Activated CD4-positive, alpha-beta T cell treated with anti-CD3 and anti-CD28 coated beads for 24 hours (primary cell): ENCODE measurements around the gene VASP.

ENCODE experiments used
- DNase-seq, 2 donors: peaks; one replicate each; pipeline ENCODE4 v3.0.0-alpha.2; 2020; ENCODE audit warnings: low read depth in 2 of 2

The VASP gene

DNA sequence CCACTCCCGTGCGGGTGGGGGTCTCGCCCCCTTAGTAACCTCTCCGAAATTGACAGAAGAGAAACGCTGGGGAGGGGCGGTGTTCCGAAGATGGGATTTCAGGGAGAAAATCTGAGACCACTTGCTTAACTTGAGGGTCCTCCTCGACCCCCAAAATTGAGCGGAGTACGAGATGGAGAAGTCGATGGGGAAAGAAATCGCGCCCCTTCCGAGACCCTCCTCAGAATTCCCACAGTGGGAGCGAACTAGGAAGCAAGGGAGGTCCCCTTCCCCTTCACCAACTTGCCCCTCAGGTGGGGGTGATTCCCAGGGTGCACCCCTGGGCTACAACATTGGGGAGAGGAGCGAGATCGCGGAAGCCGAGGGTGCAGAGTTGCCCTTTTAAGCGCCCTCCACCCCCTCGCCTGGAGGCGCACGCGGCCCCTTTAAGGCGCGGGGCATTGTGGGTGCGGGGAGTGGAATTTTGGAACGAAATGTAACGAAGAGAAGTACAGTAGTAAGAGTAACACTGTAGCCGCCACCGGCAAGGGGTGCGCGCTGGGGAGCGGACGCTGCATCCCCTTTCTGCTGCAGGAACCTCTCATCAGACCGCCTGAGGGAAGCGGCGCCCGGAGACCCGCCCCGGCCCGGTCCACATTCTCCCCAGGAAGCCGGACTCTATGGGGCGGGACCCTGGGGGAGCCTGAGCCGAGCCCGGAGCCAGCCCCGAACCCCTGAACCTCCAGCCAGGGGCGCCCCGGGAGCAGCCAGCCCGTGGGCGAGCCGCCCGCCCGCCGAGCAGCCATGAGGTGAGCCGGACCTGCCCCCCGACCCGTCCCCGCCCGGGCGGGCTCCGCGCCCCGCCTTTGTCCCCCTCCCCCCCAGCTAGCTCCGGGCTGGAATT is at the start of gene VASP:
Gene VASP, plus strand, starts transcription at position 491 of the 883 bp plus-strand sequence. Its CDS starts 293 bp downstream, at position 784.
- DNase-seq, result peak; percentile 82 to 87

DNA sequence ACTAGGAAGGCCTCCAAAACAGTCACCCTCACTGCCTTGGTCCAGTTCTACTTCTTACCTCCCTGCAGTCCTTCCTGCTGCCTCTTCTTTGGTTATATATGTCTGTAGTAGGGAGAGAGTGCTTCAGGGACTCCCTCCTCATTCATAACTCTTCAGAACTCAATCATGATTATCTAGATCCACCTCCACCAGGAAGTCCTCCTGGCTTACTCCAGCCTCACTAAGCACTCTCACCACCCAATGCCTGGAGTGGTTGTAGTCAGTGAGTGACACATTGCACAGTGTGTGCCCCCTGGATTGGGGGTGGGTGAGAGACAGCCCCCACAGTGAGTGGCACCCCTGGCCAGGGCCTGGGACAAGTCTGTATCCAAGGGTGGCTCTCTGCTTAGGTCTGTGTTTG is 49.5 kb upstream of the VASP start:
- no peak for DNase-seq

DNA sequence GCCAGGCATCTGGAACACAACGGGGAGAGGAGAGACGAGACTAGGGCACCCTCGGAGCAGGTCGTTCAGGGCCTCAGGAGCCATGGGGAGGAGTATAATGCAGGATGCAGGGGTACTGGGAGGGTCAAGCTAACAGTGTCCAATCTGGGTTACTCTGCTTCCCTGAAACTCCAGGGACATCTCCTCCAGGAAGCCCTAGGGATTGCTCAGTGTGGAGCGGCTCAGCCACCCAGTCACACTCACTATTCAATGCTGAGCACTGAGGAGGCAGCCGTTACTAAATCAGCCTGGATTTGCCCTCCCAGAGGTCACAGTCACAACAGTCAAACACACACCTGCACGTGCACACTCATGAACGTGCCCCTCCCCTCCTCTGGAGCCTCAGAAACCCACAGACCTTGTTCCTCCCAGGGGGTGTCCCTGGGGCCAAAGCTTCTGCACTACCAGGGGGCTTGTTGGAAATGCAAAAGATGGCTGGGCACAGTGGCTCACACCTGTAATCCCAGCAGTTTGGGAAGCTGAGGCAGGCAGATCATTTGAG is 46.4 kb upstream of the VASP start:
- no peak for DNase-seq

DNA sequence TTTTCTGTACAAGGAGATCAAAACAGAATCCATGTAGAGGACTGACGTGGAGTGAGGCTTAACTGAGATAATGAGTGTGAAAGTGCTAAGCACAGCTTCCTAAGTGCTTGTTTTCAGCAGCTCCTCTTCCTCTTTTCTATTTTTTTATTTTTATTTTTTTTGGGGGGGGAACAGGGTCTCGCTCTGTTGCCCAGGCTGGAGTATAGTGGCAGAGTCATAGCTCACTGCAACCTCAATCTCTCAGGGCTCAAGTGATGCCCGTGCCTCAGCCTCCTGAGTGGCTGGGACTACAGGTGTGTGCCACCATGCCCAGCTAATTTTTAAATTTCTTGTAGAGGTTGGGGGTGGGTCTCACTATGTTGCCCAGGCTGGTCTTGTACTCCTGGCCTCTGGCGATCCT is 45.1 kb upstream of the VASP start:
- DNase-seq, result no peak

DNA sequence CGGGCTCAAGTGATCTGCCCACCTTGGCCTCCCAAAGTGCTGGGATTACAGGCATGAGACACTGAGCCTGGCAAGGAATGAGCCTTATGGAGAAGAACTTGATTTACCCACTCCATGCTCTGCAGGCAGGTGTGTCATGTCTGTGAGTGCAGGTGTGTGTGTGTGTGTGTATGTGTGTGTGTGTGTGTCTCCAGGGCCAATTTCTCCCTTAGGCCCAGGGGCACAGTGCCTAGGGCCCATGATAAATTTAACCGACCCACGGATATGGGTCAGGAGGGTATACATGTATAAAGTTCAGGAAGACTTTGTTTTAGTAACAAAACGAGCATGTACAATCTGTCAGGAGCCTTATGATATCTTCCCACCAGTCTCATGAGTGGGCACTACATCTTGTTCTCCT is 44.0 kb upstream of the VASP start:
- no peak for DNase-seq

DNA sequence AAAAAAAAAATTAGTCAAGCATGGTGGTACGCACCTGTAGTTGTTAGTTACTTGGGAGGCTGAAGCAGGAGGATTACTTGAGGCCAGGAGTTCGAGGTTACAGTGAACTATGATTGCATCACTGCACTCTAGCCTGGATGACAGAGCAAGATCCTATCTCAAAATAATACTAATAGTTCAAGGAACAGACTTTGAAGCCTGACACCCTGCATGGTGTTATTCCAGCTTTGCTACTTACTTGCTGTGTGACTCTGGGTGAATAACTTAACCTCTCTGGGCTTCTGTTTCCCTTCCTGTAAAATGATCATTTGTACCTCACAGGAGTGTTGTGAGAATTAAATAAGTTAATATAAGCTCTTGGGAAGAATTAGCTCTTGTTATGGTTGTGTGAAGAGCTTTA is 43.0 kb upstream of the VASP start:
- DNase-seq, result no peak

DNA sequence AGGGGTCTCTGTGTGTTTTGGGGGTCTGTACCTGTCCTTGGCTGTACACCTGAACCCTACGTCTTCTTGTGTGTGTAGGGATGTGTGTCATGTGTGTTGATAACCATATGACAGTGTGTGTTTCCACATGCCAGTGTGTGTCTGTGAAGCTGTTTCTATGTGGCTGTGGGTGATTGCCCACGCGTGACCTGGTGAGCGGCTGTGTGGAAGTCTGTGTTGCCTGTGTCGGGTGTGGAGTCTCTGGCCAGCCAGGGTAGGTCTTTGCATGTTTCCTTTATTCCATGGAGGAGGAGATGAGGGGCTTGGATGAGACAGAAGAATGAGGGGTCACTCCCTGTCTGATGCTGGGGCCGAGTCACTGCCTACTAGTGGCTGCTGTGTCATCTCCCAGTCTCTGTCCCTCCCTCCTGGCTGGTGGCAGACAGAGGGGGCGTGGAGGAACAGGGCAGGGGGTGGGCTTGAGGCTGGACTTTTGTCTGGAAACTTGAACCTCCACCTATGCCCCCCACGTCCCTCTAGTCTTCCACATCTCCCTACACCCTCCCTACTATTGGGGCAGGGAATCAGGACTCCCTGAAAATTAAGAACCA is 42.3 kb upstream of the VASP start:
- no peak for DNase-seq

DNA sequence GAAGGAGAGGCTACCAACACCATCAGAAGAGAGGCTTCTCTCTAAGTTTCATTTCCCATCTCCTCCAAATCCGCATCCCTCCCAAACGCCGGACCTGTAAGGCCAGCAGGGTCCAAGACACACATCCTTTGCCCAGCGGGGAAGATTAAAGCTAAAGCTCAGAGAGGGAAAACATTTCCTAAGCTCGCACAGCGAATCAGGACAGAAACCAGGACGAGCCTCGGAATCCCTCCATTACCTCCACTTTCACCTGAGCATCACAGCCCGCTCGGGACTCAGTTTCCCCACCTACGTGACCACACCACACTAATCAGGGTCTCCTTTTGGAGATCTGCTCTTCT is 40.2 kb upstream of the VASP start:
- DNase-seq, result no peak

DNA sequence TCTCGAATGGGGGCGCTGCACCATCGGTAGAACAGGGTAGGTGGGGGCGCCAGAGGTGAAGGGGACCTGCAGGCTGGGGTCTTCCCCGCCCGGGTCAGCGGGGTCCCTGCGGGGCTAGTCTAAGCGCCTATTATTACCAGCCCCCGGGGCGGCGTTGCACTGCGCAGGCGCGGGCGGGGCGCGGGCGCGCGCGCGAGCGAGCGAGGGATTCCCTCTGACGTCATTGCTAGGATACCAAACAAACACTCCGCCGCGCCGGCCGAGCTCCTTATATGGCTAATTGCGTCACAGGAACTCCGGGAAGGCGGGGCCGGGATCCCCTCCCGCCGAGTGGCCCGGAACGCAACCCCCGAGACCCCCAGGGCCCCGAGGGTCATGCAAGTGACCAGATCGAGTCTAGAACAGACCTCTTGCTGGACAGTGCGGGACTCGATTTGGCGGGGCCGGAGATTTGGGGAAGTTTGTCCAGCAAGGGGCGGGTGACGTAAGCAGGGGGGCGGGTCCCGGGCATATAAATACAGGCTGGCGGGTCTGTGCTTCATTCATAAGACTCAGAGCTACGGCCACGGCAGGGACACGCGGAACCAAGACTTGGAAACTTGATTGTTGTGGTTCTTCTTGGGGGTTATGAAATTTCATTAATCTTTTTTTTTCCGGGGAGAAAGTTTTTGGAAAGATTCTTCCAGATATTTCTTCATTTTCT is 39.7 kb upstream of the VASP start, which contains the start of gene FOSB:
Gene FOSB, plus strand, starts transcription at position 541 of the 703 bp plus-strand sequence. CDS start 591 bp downstream, outside the sequence.
- peak; percentile 88 for DNase-seq

DNA sequence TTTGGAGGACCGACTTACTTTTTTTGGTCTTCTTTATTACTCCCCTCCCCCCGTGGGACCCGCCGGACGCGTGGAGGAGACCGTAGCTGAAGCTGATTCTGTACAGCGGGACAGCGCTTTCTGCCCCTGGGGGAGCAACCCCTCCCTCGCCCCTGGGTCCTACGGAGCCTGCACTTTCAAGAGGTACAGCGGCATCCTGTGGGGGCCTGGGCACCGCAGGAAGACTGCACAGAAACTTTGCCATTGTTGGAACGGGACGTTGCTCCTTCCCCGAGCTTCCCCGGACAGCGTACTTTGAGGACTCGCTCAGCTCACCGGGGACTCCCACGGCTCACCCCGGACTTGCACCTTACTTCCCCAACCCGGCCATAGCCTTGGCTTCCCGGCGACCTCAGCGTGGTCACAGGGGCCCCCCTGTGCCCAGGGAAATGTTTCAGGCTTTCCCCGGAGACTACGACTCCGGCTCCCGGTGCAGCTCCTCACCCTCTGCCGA is 39.1 kb upstream of the VASP start:
- DNase-seq, result no peak

DNA sequence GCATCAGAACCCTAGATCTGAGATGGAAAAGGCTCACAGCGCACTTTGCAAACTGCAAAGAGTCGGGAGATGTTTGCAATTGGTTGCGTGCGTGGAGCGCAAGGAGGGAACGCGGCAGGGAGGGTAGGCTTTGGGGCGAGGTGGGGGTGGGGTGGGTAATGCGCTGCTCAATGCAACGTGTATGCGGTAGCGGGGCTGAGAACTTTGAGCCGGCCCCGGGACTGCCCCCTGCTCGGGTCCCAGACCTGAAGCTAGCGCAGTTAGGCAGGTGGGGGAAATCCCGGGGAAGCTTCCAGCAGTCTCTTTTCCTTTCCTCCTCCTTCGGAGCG is 38.5 kb upstream of the VASP start:
- no peak for DNase-seq

DNA sequence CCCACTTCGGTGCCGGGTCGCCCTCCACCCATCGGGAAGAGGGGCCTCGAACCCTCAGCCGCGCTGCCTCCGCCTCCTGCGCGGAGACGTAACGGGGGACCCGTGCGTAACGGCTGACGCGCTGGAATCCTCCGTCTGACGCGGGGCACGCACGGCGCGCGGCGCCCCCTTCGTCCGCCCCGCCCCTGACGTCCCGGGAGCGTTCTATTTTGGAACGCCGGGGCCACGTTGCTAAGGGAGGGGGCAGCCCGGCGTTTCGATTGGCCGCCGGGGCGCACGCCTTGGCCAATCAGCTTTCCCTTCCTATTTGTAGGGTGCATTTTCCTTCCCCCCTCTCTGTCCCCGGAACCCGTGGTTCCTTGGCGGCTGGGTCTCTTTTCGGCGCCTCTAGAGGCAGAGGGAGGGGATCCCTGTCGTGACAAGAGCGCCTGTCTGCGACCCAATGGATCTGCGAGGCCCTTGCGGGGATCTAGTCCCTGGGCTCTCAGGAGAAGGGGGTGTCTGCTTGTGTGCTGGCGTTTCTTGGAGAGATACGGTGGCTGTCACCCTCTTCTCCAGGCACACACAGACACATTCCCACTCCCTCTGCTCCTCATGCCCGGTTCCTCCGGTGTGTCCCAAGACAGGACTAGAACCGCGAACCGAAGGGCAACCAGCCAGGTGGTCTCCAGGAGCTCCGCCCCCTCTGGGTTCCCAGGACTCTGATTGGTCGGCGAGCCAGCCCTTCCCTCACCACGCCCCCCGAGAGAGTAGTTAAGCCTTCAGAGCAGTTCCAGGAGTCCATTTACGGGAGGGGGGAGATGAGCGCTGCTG is 37.9 kb upstream of the VASP start:
- peak; percentile 88 to 89 for DNase-seq

DNA sequence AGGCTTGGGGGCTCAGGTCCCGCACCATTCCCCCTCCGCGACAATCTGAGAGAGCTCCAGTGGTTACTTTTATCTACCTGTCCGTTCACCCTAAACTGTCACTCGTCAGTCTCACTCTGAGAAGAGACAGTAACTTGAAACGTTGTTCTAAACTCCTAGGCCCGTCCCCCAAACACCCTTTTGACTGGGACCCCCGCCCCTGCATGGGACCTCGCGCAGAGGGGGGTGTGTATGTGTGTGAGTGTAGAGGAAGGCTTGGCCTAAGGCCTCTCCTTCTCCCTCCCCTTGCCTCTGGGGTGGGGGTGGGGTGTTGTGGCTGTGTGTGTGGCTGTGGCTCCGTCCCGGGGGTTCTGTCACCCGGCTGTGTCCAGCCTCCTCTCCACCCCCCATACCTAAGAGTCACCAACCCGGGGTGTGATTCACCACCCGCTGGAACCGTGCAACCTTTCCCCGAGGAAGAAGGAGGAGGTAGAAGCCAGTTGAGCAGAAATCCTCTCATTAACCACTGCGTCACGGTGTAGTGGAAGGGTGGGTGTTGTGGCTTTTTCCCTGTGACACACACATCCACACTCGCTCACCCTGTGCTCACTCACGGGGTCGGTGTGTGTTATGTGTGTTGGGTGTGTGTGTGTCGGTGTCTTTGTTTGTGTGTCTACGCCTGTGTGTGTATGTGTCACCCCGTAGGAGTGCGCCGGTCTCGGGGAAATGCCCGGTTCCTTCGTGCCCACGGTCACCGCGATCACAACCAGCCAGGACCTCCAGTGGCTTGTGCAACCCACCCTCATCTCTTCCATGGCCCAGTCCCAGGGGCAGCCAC is 37.1 kb upstream of the VASP start:
- no peak for DNase-seq

DNA sequence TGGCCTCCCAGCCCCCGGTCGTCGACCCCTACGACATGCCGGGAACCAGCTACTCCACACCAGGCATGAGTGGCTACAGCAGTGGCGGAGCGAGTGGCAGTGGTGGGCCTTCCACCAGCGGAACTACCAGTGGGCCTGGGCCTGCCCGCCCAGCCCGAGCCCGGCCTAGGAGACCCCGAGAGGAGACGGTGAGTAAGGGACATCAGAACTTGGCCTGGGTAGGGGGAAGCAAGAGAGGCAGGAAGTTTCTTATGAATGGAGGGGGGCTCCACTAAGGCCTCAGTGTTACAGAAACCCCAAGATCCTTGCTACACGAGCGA is 36.6 kb upstream of the VASP start:
- no peak for DNase-seq

DNA sequence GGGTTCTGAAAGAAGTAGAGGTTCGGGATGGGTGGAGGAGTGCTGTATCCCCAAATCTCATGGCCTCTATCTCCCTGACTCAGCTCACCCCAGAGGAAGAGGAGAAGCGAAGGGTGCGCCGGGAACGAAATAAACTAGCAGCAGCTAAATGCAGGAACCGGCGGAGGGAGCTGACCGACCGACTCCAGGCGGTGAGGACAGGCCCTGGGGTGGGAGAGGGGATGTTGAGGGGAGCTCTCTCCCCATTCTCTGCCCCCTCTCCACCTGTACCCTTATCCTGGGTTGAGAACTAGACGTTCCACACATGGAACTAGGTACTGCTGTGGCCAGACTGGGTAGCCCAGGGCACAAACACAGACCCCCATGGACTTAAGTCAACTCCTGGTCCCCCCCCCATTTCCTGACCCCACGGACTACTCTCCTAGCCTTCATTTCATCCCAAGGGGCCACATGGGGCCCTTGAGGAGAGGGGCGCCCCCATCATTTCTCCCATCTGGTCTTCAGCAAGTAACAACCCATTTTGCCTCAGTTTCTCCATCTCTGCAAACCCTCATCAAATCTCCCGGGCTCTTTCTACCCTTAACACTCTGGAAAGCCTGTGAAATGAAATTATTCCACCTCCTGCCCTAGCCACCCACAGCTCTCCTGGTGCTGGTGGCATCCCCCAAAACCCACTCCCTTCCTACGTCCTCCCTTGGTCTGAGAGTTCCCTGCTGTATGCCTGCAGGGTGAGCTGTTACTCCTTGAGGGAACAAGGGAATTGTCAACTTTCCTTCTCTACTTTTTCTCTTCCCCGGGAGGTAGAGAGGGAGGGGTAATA is 36.0 kb upstream of the VASP start:
- DNase-seq, result no peak

DNA sequence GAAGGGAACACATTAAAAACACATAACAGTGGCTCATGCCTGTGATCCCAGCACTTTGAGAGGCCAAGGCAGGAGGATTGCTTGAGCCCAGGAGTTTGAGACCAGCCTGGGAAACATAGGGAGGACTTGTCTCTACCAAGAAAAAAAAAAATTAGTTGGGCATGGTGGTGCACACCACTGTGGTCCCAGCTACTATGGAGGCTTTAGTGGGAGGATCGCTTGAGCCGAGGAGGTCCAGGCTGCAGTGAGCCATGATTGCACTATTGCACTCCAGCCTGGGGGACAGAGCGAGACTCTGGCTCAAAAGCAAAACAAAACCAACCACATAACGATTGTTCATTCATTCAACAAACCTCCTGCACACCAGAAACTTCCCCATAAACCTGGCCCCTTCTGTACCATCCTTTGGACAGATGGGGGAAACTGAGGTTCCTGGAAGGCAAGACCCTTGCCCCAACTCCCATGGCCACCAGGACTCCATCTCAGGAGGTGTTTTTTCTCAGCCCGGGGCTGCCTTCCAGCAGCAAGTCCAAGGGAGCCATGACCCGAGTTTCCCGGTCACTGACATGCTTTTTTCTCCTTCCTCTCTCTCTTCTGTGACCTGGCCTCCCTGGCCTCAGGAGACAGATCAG is 35.2 kb upstream of the VASP start:
- DNase-seq, result no peak

DNA sequence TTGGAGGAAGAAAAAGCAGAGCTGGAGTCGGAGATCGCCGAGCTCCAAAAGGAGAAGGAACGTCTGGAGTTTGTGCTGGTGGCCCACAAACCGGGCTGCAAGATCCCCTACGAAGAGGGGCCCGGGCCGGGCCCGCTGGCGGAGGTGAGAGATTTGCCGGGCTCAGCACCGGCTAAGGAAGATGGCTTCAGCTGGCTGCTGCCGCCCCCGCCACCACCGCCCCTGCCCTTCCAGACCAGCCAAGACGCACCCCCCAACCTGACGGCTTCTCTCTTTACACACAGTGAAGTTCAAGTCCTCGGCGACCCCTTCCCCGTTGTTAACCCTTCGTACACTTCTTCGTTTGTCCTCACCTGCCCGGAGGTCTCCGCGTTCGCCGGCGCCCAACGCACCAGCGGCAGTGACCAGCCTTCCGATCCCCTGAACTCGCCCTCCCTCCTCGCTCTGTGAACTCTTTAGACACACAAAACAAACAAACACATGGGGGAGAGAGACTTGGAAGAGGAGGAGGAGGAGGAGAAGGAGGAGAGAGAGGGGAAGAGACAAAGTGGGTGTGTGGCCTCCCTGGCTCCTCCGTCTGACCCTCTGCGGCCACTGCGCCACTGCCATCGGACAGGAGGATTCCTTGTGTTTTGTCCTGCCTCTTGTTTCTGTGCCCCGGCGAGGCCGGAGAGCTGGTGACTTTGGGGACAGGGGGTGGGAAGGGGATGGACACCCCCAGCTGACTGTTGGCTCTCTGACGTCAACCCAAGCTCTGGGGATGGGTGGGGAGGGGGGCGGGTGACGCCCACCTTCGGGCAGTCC is 34.5 kb upstream of the VASP start:
- no peak for DNase-seq

DNA sequence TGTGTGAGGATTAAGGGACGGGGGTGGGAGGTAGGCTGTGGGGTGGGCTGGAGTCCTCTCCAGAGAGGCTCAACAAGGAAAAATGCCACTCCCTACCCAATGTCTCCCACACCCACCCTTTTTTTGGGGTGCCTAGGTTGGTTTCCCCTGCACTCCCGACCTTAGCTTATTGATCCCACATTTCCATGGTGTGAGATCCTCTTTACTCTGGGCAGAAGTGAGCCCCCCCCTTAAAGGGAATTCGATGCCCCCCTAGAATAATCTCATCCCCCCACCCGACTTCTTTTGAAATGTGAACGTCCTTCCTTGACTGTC is 34.0 kb upstream of the VASP start:
- no peak for DNase-seq
